Panc1 (cell line): ENCODE results near the gene ZNF43. TPM values are rescaled to one million over a fixed set of nuclear protein-coding genes. Genes with fewer than 3 reads are reported as not detected.

Source experiments
- ATAC-seq: fragments of 200-7000 bp; cut with Tn5 transposase; 2 replicates; pipeline ENCODE4 v1.9.1; 2020; ENCODE audit warnings: mild to moderate bottlenecking, moderate library complexity
- BruUV-seq: library from RNA; stranded (reverse); fragments of 400-500 nt; replicated peaks from 2 replicates; lab custom pipeline; 2021; lab: Mats Ljungman, UMichigan
- CTCF ChIA-PET: fragments of 300-600 bp; sonication (Branson Sonifier 250); formaldehyde crosslinking; loops from one replicate; lab custom pipeline; 2022; ENCODE audit warnings: antibody characterized with exemption; lab: Charles Lee
- POLR2A ChIA-PET: fragments of 300-600 bp; sonication (Branson Sonifier 250); formaldehyde crosslinking; loops from one replicate; lab custom pipeline; 2022; ENCODE audit warnings: antibody characterized with exemption; lab: Charles Lee
- DNase-seq: peaks from one replicate; pipeline ENCODE4 v3.0.0-alpha.2; 2010; ENCODE audit warnings: low read depth, low spot score
- H3K27ac ChIP-seq: 2 replicates; pipeline ENCODE4 v1.5.1; 2011; ENCODE audit warnings: mild to moderate bottlenecking, low read length, inconsistent platforms
- H3K27me3 ChIP-seq: fragments of 200-500 bp; sonication (Bioruptor generic); 2 replicates; pipeline ENCODE4 v1.6.0; 2014; ENCODE audit warnings: low read length, inconsistent platforms; ENCODE audit not compliant: control insufficient read depth, insufficient read depth
- H3K36me3 ChIP-seq: fragments of 200-500 bp; sonication (Bioruptor generic); 2 replicates; pipeline ENCODE4 v1.5.1; 2014; ENCODE audit warnings: inconsistent platforms, mild to moderate bottlenecking, low read length, moderate library complexity; ENCODE audit not compliant: control insufficient read depth, insufficient read depth
- H3K4me1 ChIP-seq: 2 replicates; pipeline ENCODE4 v1.5.1; 2011; ENCODE audit warnings: inconsistent platforms, mild to moderate bottlenecking, low read length, moderate library complexity; ENCODE audit not compliant: control insufficient read depth, insufficient read depth
- H3K4me3 ChIP-seq, 2 experiments: 2 replicates each; pipeline ENCODE4 v1.5.1; 2011 to 2012; ENCODE audit warnings: low read depth in 2 of 2, low read length in 2 of 2, mild to moderate bottlenecking in 2 of 2, inconsistent platforms in 1 of 2, moderate library complexity in 1 of 2
- H3K9me3 ChIP-seq: fragments of 200-500 bp; sonication (Bioruptor generic); 2 replicates; pipeline ENCODE4 v1.5.1; 2014; ENCODE audit warnings: low read depth, mild to moderate bottlenecking, inconsistent platforms, low read length, moderate library complexity; ENCODE audit not compliant: control insufficient read depth, insufficient read depth
- POLR2AphosphoS5 ChIP-seq: IDR thresholded peaks from 2 replicates; pipeline ENCODE4 v1.6.1; 2012; ENCODE audit warnings: mild to moderate bottlenecking, low read depth, low read length, moderate library complexity
- SIN3A ChIP-seq: IDR thresholded peaks from 2 replicates; pipeline ENCODE4 v1.6.1; 2012; ENCODE audit warnings: low read depth, mild to moderate bottlenecking, low read length, moderate library complexity, borderline replicate concordance; ENCODE audit not compliant: insufficient read depth
- TCF7L2 ChIP-seq: IDR thresholded peaks from 2 replicates; pipeline ENCODE4 v1.6.1; 2011; ENCODE audit warnings: mild to moderate bottlenecking, low read depth, low read length, inconsistent platforms
- in situ Hi-C: cut with HindIII; loops from 2 replicates; pipeline ENCODE4 v1.10.0; 2016; ENCODE audit warnings: low sequenced_read_pairs, low pct_unique_long_range_greater_than_20kb
- intact Hi-C: fragments of 100-400 bp; cut with micrococcal nuclease; formaldehyde crosslinking; loops from one replicate; pipeline ENCODE4 v1.10.0; 2022; ENCODE audit not compliant: unreplicated experiment
- total RNA-seq: library from RNA; stranded (reverse); gene quantifications from one replicate; pipeline ENCODE4 v1.2.1, GENCODE V29; 2021; ENCODE audit not compliant: unreplicated experiment
- TF ChIP-seq, protein P1 (sequence below): fragments of 450-650 bp; IDR thresholded peaks from 2 replicates; pipeline ENCODE4 v1.5.1; 2017; ENCODE audit warnings: mild to moderate bottlenecking
- TF ChIP-seq, protein P2 (sequence below), 2 experiments: IDR thresholded peaks; 2 replicates each; pipeline ENCODE4 v1.6.1; 2011 to 2012; ENCODE audit warnings: low read depth in 2 of 2, control low read depth in 1 of 2, low read length in 1 of 2, mild to moderate bottlenecking in 1 of 2, moderate library complexity in 1 of 2; ENCODE audit not compliant: insufficient read depth in 1 of 2

Gene ZNF43
- total RNA-seq, 1 experiment from 2014 or later = 27.7 TPM

DNA sequence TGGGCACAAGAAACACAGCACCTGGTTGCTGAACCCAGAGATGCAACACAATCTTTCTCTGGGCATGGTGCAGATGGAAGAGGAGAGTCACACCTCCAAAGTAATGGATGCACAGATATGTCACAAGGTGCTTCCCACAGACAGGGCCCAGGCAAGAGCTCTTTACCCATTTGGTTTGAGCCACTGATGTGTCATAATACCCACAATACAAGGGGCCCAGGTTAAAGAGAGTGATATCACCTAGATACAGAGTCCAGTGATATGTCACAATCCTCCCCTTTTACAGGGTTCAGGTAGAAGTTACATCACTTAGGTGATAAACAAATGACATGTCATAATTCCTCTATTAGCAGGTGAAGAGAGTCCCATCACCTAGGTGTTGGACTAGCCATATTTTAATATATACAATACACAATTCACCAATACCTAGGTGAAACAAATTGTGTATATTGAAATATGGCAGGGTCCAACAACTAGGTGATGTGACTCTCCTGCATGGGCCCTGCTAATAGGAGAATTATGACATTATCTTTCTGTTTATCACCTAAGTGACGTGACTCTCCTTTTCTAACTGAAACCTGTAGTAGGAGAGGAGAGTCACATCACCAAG lies 5.6 kb upstream of the ZNF43 start:
- Histone ChIP-seq H3K27ac (no peak overlapping the region), H3K27me3 (no peaks in the 10 kb centered on the region), H3K4me1 (peaks cover 2% of the 10 kb centered on the region; the same call in 1 of the 2 replicates), H3K36me3 (peaks cover 4% of the 10 kb centered on the region), H3K4me3 (no peak overlapping the region), H3K9me3 (no peaks in the 10 kb centered on the region)
- CTCF ChIA-PET = no interaction called here
- intact Hi-C loops = no loop called here
- TF ChIP-seq SIN3A = no peak
- TF ChIP-seq, protein P1, sequence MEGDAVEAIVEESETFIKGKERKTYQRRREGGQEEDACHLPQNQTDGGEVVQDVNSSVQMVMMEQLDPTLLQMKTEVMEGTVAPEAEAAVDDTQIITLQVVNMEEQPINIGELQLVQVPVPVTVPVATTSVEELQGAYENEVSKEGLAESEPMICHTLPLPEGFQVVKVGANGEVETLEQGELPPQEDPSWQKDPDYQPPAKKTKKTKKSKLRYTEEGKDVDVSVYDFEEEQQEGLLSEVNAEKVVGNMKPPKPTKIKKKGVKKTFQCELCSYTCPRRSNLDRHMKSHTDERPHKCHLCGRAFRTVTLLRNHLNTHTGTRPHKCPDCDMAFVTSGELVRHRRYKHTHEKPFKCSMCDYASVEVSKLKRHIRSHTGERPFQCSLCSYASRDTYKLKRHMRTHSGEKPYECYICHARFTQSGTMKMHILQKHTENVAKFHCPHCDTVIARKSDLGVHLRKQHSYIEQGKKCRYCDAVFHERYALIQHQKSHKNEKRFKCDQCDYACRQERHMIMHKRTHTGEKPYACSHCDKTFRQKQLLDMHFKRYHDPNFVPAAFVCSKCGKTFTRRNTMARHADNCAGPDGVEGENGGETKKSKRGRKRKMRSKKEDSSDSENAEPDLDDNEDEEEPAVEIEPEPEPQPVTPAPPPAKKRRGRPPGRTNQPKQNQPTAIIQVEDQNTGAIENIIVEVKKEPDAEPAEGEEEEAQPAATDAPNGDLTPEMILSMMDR = no peak
- ATAC-seq (no peak), DNase-seq (no peak)
- BruUV-seq = no TSS peak
- in situ Hi-C loops = no loop called here
- POLR2A ChIA-PET = no interaction called here

DNA sequence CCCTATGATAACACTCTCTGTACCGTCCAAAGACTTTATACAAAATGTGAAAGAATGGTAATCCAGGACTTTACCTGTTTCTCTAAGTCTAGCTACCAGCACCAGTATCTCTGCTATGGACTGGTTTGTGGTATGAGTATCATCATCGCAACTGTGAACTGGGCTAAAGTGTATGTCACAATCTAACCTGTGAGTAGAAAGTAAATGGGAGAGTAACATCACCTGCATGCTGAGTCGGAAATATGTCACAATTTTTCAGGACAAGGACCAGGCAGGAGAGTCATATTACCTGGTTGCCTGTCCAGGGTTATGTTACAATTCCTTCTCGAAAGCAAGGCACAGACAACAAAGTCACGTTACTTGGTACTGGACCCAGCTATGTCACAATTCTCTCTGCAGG lies 5.1 kb upstream of the ZNF43 start:
- Histone ChIP-seq H3K9me3 (no peaks in the 10 kb centered on the region), H3K4me3 (no peak overlapping the region), H3K27me3 (no peaks in the 10 kb centered on the region), H3K36me3 (peaks cover 4% of the 10 kb centered on the region), H3K27ac (no peak overlapping the region), H3K4me1 (peaks cover 4% of the 10 kb centered on the region; the same call in 1 of the 2 replicates)
- BruUV-seq = no TSS peak
- in situ Hi-C loops (no loop called here), intact Hi-C loops (no loop called here)
- DNase-seq (no peak), ATAC-seq (no peak)
- POLR2A ChIA-PET = no interaction called here
- TF ChIP-seq POLR2AphosphoS5 = no peak
- TF ChIP-seq, protein P1 = no peak
- TF ChIP-seq SIN3A = no peak
- TF ChIP-seq TCF7L2 = no peak
- TF ChIP-seq, protein P2, sequence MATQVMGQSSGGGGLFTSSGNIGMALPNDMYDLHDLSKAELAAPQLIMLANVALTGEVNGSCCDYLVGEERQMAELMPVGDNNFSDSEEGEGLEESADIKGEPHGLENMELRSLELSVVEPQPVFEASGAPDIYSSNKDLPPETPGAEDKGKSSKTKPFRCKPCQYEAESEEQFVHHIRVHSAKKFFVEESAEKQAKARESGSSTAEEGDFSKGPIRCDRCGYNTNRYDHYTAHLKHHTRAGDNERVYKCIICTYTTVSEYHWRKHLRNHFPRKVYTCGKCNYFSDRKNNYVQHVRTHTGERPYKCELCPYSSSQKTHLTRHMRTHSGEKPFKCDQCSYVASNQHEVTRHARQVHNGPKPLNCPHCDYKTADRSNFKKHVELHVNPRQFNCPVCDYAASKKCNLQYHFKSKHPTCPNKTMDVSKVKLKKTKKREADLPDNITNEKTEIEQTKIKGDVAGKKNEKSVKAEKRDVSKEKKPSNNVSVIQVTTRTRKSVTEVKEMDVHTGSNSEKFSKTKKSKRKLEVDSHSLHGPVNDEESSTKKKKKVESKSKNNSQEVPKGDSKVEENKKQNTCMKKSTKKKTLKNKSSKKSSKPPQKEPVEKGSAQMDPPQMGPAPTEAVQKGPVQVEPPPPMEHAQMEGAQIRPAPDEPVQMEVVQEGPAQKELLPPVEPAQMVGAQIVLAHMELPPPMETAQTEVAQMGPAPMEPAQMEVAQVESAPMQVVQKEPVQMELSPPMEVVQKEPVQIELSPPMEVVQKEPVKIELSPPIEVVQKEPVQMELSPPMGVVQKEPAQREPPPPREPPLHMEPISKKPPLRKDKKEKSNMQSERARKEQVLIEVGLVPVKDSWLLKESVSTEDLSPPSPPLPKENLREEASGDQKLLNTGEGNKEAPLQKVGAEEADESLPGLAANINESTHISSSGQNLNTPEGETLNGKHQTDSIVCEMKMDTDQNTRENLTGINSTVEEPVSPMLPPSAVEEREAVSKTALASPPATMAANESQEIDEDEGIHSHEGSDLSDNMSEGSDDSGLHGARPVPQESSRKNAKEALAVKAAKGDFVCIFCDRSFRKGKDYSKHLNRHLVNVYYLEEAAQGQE (IDR thresholded peaks at IDR 0.05; ENCODE audit: insufficient read depth in 1 of 2, low read depth in 2 of 2, low read length in 1 of 2) = no peak
- CTCF ChIA-PET = no interaction called here
